Uterus (tissue), 4 donors: Measurements from ENCODE around the gene PRAME. TPM values are rescaled to one million over a fixed set of nuclear protein-coding genes. Genes with fewer than 3 reads are reported as not detected.
A peak's percentile ranks its signal among the peaks of the same experiment; 100 is the strongest.

Experiments used
- DNase-seq, 2 donors: peaks; one replicate each; pipeline ENCODE4 v3.0.0-alpha.2; 2019 to 2020
- H3K27ac ChIP-seq, 2 donors: fragments of 200-600 bp; sonication (generic); 1 replicate in 1 of 2; 2 replicates in 1 of 2; pipeline ENCODE4 v1.5.1; 2016 to 2018
- H3K27me3 ChIP-seq, 2 donors: fragments of 200-600 bp; sonication (generic); one replicate each; pipeline ENCODE4 v1.5.1; 2018 to 2019; ENCODE audit warnings: control low read depth in 1 of 2
- H3K36me3 ChIP-seq, 2 donors: fragments of 200-600 bp; sonication (generic); one replicate each; pipeline ENCODE4 v1.5.1; 2019; ENCODE audit warnings: control low read depth in 1 of 2
- H3K4me1 ChIP-seq, 2 donors: fragments of 200-600 bp; sonication (generic); one replicate each; pipeline ENCODE4 v1.5.1; 2018 to 2019; ENCODE audit warnings: control low read depth in 1 of 2
- H3K4me3 ChIP-seq, 2 donors: fragments of 200-600 bp; sonication (generic); 1 replicate in 1 of 2; 2 replicates in 1 of 2; pipeline ENCODE4 v1.5.1; 2018 to 2019; ENCODE audit warnings: mild to moderate bottlenecking in 1 of 2
- H3K9me3 ChIP-seq, 2 donors: fragments of 200-600 bp; sonication (generic); one replicate each; pipeline ENCODE4 v1.5.1; 2019; ENCODE audit warnings: control low read depth in 1 of 2
- POLR2A ChIP-seq, 2 donors: fragments of 450-650 bp; IDR thresholded peaks; one replicate each; pipeline ENCODE4 v1.6.1; 2016; ENCODE audit warnings: antibody characterized with exemption in 2 of 2, mild to moderate bottlenecking in 1 of 2, moderate library complexity in 1 of 2
- intact Hi-C: fragments of 100-400 bp; cut with DNase I; formaldehyde crosslinking; loops from one replicate; pipeline ENCODE4 v1.15.1; 2023; ENCODE audit warnings: low total_unique reads
- total RNA-seq, 4 donors: library from RNA; depleted of rRNA in 3 of 4; stranded (reverse); fragments of >200 nt in 3 of 4; gene quantifications; one replicate each; pipeline versions ENCODE4 v1.1.0 to v1.2.4, GENCODE V29; 2014 to 2023
- TF ChIP-seq, protein P1 (sequence below), 4 experiments: fragments of 200-600 bp in 2 of 4; fragments of 450-650 bp in 2 of 4; sonication (generic) in 2 of 4; IDR thresholded peaks; one replicate each; pipeline ENCODE4 v1.5.1; 2016 to 2019; ENCODE audit warnings: antibody characterized with exemption in 4 of 4, mild to moderate bottlenecking in 2 of 4, moderate library complexity in 1 of 4
- donor health status: DM: yes; HTN: yes; CAD: no.

The PRAME gene
- total RNA-seq, 4 donors from 2014 or later = 0.41 to 1.3 TPM; not detected in 2

DNA sequence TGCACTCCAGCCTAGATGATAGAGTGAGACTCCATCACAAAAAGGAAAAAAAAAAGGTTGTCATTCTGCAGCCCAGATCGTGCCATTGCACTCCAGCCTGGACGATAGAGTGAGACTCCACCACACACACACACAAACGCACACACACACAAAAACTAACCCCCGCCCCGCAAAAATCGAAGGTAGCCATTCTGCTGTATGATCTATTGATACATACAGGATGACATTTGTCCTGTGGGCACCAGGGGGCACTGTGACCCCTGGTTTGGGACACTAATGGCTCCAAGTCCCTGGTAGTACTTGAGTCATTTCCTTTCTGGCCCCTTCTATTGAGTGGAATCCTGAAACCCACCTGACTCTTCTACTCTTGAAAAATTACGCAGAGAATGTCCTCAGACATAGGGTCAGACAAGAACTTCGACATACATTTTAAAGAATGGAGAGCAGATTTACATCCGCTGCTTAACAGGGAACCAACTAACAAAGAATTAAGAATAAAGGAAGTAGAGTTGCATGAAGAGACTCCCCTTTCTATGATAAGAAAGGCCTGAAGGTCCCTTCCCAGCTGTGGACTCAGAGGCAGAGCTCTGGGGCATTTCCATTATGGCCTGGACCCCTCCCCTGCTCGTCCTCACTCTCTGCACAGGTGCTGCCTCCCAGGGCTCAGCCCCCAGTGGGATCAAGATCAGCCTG lies 35.0 kb upstream of the PRAME start:
- DNase-seq = peak in 1 of 2 donors; percentile 17
- H3K27me3 ChIP-seq = no peaks in the 10 kb centered on the region
- TF ChIP-seq, protein P1, sequence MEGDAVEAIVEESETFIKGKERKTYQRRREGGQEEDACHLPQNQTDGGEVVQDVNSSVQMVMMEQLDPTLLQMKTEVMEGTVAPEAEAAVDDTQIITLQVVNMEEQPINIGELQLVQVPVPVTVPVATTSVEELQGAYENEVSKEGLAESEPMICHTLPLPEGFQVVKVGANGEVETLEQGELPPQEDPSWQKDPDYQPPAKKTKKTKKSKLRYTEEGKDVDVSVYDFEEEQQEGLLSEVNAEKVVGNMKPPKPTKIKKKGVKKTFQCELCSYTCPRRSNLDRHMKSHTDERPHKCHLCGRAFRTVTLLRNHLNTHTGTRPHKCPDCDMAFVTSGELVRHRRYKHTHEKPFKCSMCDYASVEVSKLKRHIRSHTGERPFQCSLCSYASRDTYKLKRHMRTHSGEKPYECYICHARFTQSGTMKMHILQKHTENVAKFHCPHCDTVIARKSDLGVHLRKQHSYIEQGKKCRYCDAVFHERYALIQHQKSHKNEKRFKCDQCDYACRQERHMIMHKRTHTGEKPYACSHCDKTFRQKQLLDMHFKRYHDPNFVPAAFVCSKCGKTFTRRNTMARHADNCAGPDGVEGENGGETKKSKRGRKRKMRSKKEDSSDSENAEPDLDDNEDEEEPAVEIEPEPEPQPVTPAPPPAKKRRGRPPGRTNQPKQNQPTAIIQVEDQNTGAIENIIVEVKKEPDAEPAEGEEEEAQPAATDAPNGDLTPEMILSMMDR (IDR thresholded peaks at IDR 0.05) = peak in 3 of 4 experiments; percentile 15 to 42 (median 41)
- no peak for TF ChIP-seq POLR2A (IDR thresholded peaks at IDR 0.05)
- no peaks in the 10 kb centered on the region for H3K36me3 ChIP-seq
- no peak overlapping the region for H3K27ac ChIP-seq
- no peak overlapping the region for H3K4me3 ChIP-seq
- intact Hi-C loops = no loop called here
- H3K4me1 ChIP-seq = no peaks in the 10 kb centered on the region
- H3K9me3 ChIP-seq = no peaks in the 10 kb centered on the region

DNA sequence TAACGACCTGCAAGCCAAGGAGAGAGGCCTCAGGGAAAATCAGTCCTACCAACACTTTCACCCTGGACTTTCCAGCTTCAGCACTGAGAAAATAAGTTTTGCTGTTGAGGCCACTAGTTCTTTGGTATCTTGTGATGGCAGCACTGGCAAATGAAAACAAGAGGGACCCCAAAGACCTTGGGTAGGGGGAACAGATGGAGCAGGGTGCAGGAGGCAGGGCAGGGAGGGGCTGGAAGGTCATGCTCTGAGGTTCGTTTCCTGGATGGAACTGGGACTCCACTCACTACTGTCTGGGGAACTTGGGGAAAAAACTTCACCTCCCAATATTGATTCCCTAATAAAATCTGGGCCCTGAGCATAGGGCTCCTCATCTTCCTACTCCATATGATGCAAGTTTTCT lies 34.2 kb upstream of the PRAME start:
- intact Hi-C loops = no loop called here
- H3K27me3 ChIP-seq = no peaks in the 10 kb centered on the region
- H3K9me3 ChIP-seq = no peaks in the 10 kb centered on the region
- no peaks in the 10 kb centered on the region for H3K4me1 ChIP-seq
- TF ChIP-seq, protein P1 (IDR thresholded peaks at IDR 0.05) = no peak
- TF ChIP-seq POLR2A (IDR thresholded peaks at IDR 0.05) = no peak
- H3K27ac ChIP-seq = no peak overlapping the region
- no peaks in the 10 kb centered on the region for H3K36me3 ChIP-seq
- no peak overlapping the region for H3K4me3 ChIP-seq
- DNase-seq = no peak

DNA sequence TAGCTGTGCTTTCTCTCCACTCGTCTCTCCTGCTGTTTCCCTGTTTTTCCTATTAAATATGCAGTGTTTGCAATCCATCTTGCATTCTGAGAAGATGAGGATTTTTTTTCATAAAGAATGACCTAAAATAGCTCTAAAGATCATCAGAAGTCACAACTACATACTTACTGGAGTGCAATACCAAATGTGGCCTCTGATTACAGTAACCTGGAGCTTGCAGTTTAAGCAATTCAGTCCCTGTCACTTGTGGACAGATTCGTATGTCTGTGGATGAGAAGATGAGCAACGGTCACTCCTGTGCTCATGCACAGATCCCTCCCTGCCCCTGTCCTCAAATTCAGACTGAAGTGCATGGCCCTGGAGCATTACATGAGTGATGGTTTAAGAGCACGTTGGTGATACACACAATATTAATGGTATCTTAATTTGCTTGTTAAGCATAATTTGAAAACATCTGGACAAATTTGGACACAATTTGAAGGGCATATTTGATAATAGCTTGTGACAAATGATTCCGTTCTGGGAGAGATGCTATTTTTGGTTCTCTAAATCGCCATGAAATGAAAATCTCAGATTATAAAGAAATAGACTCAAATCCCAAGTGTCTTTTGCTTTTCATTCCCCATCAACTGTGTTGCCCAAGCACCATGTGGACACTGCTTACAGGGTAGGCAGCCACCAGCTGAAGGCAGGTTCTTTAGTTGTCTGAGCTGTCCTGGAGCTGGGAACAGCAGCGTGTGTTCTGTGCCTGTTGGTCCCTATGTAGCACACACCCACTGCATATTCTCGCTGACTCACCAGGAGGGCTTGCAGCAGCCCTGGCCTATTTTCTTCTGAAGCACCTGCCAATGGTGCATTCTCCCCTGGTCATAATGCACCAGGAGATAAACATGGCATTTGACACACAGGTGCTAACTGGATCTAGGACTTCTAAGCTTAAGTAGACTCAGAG lies 32.6 kb upstream of the PRAME start:
- Histone ChIP-seq H3K36me3 (no peaks in the 10 kb centered on the region), H3K27me3 (no peaks in the 10 kb centered on the region), H3K4me3 (no peak overlapping the region), H3K9me3 (no peaks in the 10 kb centered on the region), H3K4me1 (no peaks in the 10 kb centered on the region), H3K27ac (no peak overlapping the region)
- intact Hi-C loops = no loop called here
- no peak for DNase-seq
- TF ChIP-seq, protein P1 (IDR thresholded peaks at IDR 0.05) = no peak
- TF ChIP-seq POLR2A (IDR thresholded peaks at IDR 0.05) = no peak

DNA sequence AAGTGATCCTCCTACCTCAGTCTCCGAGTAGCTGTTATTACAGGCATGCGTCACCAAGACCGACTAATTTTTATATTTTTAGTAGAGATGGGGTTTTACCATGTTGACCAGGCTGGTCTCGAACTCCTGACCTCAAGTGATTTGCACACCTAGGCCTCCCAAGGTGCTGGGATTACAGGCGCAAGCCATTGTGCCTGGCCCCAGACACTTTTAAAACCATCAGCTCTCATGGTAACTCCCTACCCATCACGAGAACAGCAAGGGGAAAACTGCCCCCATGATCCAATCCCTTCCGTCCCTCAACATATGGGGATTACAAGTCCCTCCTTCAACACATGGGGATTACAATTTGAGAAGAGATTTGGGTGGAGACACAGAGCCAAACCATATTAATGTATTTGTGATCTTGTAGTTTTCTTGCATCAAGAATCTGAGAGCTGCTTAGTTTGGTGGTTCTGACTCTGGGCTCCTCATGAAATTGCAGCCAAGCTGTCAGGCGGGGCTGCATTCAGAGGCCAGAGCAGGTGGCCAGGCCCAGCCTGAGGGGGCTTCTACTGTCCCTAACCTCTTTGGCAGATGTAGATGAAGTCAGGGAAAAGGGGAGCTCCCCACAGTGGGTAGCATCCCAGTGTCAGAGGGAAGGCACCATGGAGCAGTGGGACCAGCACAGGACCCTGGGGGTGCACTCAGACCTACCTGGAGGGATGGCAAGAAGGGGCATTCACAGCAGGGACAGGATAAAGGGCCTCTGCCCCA lies 31.2 kb upstream of the PRAME start:
- no peaks in the 10 kb centered on the region for H3K9me3 ChIP-seq
- no peak overlapping the region for H3K4me3 ChIP-seq
- TF ChIP-seq, protein P1 (IDR thresholded peaks at IDR 0.05) = no peak
- TF ChIP-seq POLR2A (IDR thresholded peaks at IDR 0.05) = no peak
- H3K27ac ChIP-seq = no peak overlapping the region
- DNase-seq = no peak
- no peaks in the 10 kb centered on the region for H3K36me3 ChIP-seq
- no peaks in the 10 kb centered on the region for H3K27me3 ChIP-seq
- intact Hi-C loops = no loop called here
- H3K4me1 ChIP-seq = no peaks in the 10 kb centered on the region
